ENCODE measurements around the gene ARHGAP35.
"Not testable (repeated sequence)": the region's sequence is repeated elsewhere in the genome, so short reads cannot be mapped to it uniquely, and the experiment has no call there.

ARHGAP35 gene

GRCh38 chr19:46834984-46835383 lies 25.8 kb upstream of the ARHGAP35 start:
- Mint-ChIP-seq H3K4me1 (peaks cover under 1% of the 10 kb centered on the region), H3K4me3 (no peak overlapping the region), H3K36me3 (peaks cover 20% of the 10 kb centered on the region), H3K27ac (no peak overlapping the region), H3K9me3 (peaks cover 5% of the 10 kb centered on the region), H3K27me3 (no peaks in the 10 kb centered on the region)
- no peak for ATAC-seq

DNA sequence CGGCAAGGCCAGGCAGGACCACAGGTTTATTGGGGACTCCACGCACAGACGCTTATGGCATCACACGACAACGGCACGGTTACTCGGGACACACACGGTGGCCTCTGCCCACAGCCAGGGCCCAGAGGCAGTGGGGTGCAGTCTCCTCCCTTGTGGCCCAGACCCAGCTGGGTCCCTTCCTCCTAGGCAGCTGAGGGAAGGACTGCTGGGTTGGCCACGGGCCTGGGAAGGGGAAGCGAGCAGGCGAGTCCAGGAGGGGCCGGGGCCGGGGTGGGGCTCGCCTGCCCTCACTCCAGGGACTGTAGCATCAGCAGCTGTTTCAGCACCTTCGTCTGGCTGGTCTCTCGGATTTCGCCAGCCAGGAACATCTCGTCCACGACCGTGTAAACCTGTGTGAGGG lies 22.6 kb upstream of the ARHGAP35 start:
- Mint-ChIP-seq H3K4me3 (no peak overlapping the region), H3K27ac (no peak overlapping the region), H3K36me3 (peaks cover 31% of the 10 kb centered on the region), H3K4me1 (peaks cover 11% of the 10 kb centered on the region), H3K9me3 (no peaks in the 10 kb centered on the region), H3K27me3 (no peaks in the 10 kb centered on the region)
- no peak for ATAC-seq

DNA sequence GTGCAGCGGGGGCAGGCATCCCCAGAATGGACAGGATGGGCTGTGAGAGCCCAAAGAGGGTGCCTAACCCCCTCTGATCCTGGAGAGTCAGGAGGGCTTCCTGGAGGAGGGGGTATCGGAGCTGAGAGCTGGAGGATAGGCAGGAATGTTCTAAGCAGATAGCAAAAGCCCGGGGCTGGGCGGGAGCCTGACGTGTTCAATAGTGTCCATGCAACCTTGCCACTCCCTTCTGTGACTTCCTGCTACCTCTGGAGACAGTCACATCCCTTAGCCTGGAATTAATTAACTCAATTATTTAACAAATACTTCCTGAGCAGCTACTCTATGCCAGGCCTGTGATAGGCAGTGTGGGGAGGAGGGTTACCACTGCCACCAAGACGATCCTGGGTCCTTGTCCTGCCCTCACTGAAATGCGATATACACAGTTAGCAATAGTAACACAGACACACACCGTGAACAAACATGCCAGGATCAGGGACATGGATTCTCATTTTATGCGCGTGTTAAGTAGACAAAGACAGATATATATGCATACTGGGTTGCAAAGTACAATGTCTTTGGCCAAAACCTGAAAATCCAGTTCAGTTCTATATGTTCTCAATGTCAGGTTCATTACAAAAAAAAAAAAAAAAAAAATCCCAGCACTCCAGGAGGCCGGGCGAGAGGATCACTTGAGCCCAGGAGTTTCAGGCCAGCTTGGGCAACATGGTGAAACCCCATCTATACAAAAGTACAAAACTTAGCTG lies 20.9 kb upstream of the ARHGAP35 start:
- H3K4me1 Mint-ChIP-seq, result peaks cover 11% of the 10 kb centered on the region
- H3K9me3 Mint-ChIP-seq, result no peaks in the 10 kb centered on the region
- peaks cover 40% of the 10 kb centered on the region for H3K36me3 Mint-ChIP-seq
- H3K27me3 Mint-ChIP-seq, result no peaks in the 10 kb centered on the region
- H3K27ac Mint-ChIP-seq, result no peak overlapping the region
- ATAC-seq, result no peak
- H3K4me3 Mint-ChIP-seq, result no peak overlapping the region

DNA sequence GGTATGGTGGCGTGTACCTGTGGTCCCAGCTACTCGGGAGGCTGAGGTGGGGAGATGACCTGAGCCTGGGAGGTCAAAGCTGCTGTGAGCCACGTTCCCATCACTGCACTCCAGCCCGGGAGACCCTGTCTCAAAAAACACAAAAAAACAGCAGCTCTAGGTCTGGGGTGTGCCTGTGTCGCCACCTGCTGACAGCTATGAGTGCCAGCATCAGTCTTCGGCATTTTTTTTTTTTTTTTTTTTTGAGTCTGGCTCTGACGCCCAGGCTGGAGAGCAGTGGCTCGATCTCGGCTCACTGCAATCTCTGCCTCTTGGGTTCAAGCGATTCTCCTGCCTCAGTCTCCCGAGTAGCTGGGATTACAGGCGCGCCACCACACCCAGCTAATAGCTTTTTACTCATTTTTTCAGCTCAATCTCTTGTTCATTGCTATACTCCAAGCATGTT lies 20.3 kb upstream of the ARHGAP35 start:
- Mint-ChIP-seq H3K4me3 (no peak overlapping the region), H3K36me3 (peaks cover 41% of the 10 kb centered on the region), H3K9me3 (no peaks in the 10 kb centered on the region), H3K27me3 (no peaks in the 10 kb centered on the region), H3K27ac (peak overlapping the region; percentile 32), H3K4me1 (peaks cover 13% of the 10 kb centered on the region)
- peak; percentile 67 for ATAC-seq

- Mint-ChIP-seq H3K36me3 (peaks cover 46% of the 10 kb centered on the region), H3K27ac (peak overlapping the region; percentile 32)
These were observed 19.2 kb upstream of the ARHGAP35 start for GRCh38 chr19:46841458-46842083.

GRCh38 chr19:46842791-46843190 lies 18.0 kb upstream of the ARHGAP35 start:
- Mint-ChIP-seq H3K27me3 (no peaks in the 10 kb centered on the region), H3K27ac (no peak overlapping the region), H3K36me3 (peaks cover 50% of the 10 kb centered on the region), H3K4me3 (no peak overlapping the region), H3K9me3 (no peaks in the 10 kb centered on the region), H3K4me1 (peaks cover 30% of the 10 kb centered on the region)
- no peak for ATAC-seq

More at GRCh38 chr19:46841458-46842083, 19.2 kb upstream of the ARHGAP35 start:
- no peak for ATAC-seq
- no peaks in the 10 kb centered on the region for H3K9me3 Mint-ChIP-seq
- H3K4me1 Mint-ChIP-seq, result peaks cover 23% of the 10 kb centered on the region
- H3K27me3 Mint-ChIP-seq, result no peaks in the 10 kb centered on the region
- H3K4me3 Mint-ChIP-seq, result no peak overlapping the region

DNA sequence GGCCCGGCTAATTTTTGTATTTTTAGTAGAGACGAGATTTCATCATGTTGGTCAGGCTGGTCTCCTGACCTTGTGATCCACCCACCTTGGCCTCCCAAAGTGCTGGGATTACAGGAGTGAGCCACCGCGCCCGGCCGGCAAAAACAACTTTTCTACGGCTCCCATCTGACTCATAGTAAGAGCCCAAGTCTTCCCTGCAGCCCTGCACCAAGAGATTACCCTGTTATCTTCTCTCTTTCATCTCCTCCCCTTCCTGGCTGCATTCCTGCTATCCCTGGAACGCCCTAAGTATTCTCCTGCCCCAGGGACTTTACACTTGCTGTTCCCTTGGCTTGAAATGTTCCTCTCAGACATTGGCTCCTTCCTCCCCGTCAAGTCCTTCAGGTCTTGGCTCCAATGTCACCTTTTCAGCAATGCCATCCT lies 16.7 kb upstream of the ARHGAP35 start:
- peaks cover 32% of the 10 kb centered on the region for H3K4me1 Mint-ChIP-seq
- H3K27ac Mint-ChIP-seq, result no peak overlapping the region
- no peak for ATAC-seq

GRCh38 chr19:46845959-46846459 lies 14.8 kb upstream of the ARHGAP35 start:
- no peak for ATAC-seq
- Mint-ChIP-seq H3K4me3 (peak overlapping the region; percentile 30), H3K27ac (peak overlapping the region; percentile 52), H3K4me1 (peaks cover 41% of the 10 kb centered on the region), H3K9me3 (no peaks in the 10 kb centered on the region), H3K36me3 (peaks cover 33% of the 10 kb centered on the region), H3K27me3 (no peaks in the 10 kb centered on the region)

More for the DNA sequence above, 16.7 kb upstream of the ARHGAP35 start:
- H3K4me3 Mint-ChIP-seq, result no peak overlapping the region
- peaks cover 39% of the 10 kb centered on the region for H3K36me3 Mint-ChIP-seq
- H3K27me3 Mint-ChIP-seq, result no peaks in the 10 kb centered on the region
- H3K9me3 Mint-ChIP-seq, result no peaks in the 10 kb centered on the region

DNA sequence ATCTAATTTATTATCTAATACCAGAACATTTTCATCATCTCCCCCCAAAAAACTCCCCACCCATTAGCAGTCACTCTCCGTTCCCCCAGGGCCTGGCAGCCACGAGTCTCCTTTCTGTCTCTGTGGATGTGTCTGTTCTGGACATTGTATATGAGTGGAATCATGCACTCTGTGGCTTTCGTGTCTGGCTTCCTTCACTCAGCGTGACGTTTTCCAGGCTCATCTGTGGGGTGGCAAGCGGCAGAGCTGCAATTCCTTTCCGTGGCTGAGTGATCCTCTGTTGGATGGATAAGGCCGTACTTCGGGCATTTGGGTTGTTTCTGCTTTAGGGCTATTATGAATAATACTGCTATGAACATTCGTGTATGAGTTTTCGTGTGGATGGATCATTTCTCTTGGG lies 13.3 kb upstream of the ARHGAP35 start:
- H3K4me1 Mint-ChIP-seq, result peaks cover 41% of the 10 kb centered on the region
- H3K4me3 Mint-ChIP-seq, result no peak overlapping the region
- H3K27ac Mint-ChIP-seq, result no peak overlapping the region
- no peaks in the 10 kb centered on the region for H3K9me3 Mint-ChIP-seq
- no peaks in the 10 kb centered on the region for H3K27me3 Mint-ChIP-seq
- no peak for ATAC-seq
- peaks cover 28% of the 10 kb centered on the region for H3K36me3 Mint-ChIP-seq

- Mint-ChIP-seq H3K4me3 (no peak overlapping the region), H3K27ac (no peak overlapping the region)
These were observed 12.4 kb upstream of the ARHGAP35 start for GRCh38 chr19:46848389-46848788.

GRCh38 chr19:46849610-46850009 lies 11.2 kb upstream of the ARHGAP35 start:
- peak overlapping the region; percentile 91 for H3K4me3 Mint-ChIP-seq
- no peaks in the 10 kb centered on the region for H3K9me3 Mint-ChIP-seq

More at GRCh38 chr19:46848389-46848788, 12.4 kb upstream of the ARHGAP35 start:
- no peaks in the 10 kb centered on the region for H3K27me3 Mint-ChIP-seq
- H3K36me3 Mint-ChIP-seq, result peaks cover 19% of the 10 kb centered on the region
- H3K4me1 Mint-ChIP-seq, result peaks cover 41% of the 10 kb centered on the region
- no peak for ATAC-seq
- H3K9me3 Mint-ChIP-seq, result no peaks in the 10 kb centered on the region

GRCh38 chr19:46850228-46851203 lies 10.3 kb upstream of the ARHGAP35 start, which contains the start of gene AP2S1:
AP2S1 (minus strand) TSS chr19:46850846; CDS start chr19:46850766, 80 bp downstream.
- Mint-ChIP-seq H3K27me3 (no peaks in the 10 kb centered on the region), H3K4me1 (peaks cover 43% of the 10 kb centered on the region), H3K4me3 (peak within 1 kb of the TSS; percentile 91), H3K27ac (peak within 1 kb of the TSS; percentile 69), H3K9me3 (no peaks in the 10 kb centered on the region), H3K36me3 (peaks cover 12% of the 10 kb centered on the region)
- ATAC-seq, result peak; percentile 99

More at GRCh38 chr19:46849610-46850009, 11.2 kb upstream of the ARHGAP35 start:
- Mint-ChIP-seq H3K27me3 (no peaks in the 10 kb centered on the region), H3K36me3 (peaks cover 13% of the 10 kb centered on the region), H3K27ac (peak overlapping the region; percentile 69), H3K4me1 (peaks cover 41% of the 10 kb centered on the region)
- ATAC-seq, result no peak

DNA sequence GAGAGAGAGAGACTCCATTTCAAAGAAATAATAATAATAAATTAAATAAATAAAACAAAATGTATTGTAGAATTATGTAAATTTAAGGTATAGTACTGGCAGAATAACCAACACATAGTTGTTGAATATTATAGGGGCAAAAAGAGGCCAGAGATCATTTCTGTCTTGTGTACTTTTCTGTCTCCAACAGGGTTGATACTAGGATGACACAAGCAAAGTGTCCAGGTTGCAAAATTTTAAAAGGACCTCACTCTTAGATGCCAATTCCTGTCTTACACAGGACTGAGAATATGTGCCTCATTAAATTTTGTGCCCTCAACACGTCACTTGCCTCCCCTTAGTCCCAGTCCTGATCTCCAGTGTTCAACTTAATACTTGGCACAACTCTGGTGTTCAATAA lies 8.0 kb upstream of the ARHGAP35 start:
- no peak overlapping the region for H3K4me3 Mint-ChIP-seq
- no peaks in the 10 kb centered on the region for H3K36me3 Mint-ChIP-seq
- ATAC-seq, result no peak

GRCh38 chr19:46854698-46855097 lies 6.1 kb upstream of the ARHGAP35 start:
- not testable (repeated sequence) for H3K27me3 Mint-ChIP-seq, ATAC-seq, H3K9me3 Mint-ChIP-seq, H3K27ac Mint-ChIP-seq, H3K4me3 Mint-ChIP-seq, H3K36me3 Mint-ChIP-seq
- H3K4me1 Mint-ChIP-seq, result peaks cover 33% of the 10 kb centered on the region

More for the DNA sequence above, 8.0 kb upstream of the ARHGAP35 start:
- Mint-ChIP-seq H3K9me3 (no peaks in the 10 kb centered on the region), H3K4me1 (peaks cover 40% of the 10 kb centered on the region), H3K27ac (no peak overlapping the region), H3K27me3 (no peaks in the 10 kb centered on the region)

Data from stimulated activated memory B cell treated with anti-CD40 and anti-IgM and Interleukin-4, amounts not matched to agents 10 μg/mL and 1 μg/mL and 100 μg/mL, for 72 hours (primary cell).